GM04503 (cell line): ENCODE results near the gene TRAF1.
"Not testable (repeated sequence)": the region's sequence is repeated elsewhere in the genome, so short reads cannot be mapped to it uniquely, and the experiment has no call there.

ENCODE experiments used
- DNase-seq: peaks from one replicate; pipeline ENCODE4 v3.0.0-alpha.2; 2012; ENCODE audit warnings: low read depth

TRAF1 gene, protein sequence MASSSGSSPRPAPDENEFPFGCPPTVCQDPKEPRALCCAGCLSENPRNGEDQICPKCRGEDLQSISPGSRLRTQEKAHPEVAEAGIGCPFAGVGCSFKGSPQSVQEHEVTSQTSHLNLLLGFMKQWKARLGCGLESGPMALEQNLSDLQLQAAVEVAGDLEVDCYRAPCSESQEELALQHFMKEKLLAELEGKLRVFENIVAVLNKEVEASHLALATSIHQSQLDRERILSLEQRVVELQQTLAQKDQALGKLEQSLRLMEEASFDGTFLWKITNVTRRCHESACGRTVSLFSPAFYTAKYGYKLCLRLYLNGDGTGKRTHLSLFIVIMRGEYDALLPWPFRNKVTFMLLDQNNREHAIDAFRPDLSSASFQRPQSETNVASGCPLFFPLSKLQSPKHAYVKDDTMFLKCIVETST

DNA sequence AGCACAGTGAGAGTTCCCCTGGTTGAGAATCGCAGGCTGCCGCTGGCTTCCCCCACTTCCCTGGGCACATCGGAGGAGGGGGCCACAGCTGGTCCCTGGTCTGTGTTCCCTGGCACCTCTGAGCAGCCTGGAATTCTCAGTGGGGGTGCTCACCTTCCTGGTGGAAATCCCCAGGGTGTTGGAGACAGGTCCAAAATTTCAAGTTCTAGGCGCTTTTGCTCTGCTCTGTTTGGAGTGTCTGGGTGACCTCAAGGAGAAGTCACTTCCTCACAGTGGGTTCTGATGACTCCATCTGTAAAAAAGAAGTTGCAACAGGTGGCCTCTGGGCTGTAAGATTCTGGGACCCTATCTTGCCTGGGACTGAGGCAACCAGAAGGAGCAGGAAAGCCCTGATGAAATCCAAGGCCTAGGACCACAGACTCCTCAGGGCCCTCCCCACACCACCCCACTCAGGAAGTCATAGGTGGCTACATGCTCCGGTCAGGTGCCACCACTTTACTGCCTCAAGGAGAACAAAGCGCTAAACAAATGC, at the start of gene TRAF1:
TRAF1 (minus strand) TSS at position 400 of the 532 bp plus-strand sequence. CDS start 721 bp downstream, outside the sequence.
- no peak for DNase-seq

DNA sequence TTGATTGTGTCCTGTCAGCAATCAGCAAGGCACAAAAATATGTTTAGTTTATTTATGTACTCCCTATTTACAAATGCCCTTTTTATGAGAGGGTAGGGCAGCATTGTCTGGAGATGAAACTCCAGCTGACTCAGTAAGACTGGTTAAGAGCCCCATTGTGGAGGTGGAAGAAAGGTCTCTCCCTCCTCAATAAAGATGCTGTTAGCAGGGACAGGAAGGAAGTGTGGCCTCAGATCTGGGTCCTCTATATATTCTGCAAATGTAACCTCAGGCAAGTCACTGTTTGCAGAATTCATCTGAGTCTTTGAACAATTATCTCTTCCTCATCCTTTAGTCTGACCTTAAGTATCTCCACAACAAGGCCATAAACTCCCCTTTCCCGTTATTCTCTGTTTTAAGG, 48.3 kb upstream of the TRAF1 start:
- DNase-seq, result no peak

DNA sequence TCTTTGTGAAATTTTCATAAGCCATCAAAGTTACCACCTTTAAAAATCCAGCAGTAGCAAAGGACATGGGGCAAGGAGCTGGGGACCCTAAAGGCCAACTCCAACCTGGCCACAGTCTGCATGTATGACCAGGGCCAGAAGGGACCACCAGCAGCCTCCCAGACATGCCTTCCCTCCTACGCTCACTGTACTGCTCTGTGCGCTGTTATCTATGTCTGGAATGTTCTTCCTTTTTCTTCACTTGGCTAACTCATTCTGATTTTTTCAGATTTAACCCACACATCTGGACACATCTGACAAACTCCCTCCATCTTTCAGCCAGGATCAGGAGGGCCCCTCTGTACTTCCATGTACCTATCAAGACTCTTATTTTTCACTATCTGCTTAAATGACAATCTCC, 47.6 kb upstream of the TRAF1 start:
- no peak for DNase-seq

DNA sequence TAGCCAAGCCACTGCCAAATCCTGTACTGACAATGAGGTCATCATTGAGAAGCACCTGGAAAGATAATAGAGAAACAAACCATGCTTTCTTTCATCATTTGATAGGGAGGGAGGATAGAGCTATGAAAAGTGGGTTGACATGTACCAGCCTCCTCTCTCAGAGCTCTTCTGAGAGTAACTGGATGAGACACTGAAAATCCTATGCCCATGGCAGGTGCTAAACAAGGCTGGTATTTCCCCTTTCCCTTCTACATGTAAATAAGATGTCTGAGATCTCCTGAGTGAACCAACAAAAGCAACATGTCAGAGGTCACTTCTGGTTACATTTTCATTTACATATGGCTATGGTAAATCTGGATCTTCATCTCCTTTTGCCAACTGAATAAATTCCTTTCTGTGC, 45.3 kb upstream of the TRAF1 start:
- no peak for DNase-seq

DNA sequence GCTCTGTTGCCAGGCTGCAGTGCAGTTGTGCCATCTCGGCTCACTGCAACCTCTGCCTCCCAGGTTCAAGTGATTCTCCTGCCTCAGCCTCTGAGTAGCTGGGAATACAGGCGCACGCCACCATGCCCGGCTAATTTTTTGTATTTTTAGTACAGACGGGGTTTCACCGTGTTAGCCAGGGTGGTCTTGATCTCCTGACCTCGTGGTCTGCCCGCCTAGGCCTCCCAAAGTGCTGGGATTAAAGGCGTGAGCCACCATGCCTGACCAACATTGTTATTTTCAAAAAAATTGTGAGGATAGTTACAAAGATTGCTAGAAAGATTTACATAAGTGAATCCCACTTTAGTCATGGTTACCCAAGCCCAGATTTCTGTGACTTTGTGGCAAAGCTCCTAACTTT, 44.9 kb upstream of the TRAF1 start:
- not testable (repeated sequence) for DNase-seq

DNA sequence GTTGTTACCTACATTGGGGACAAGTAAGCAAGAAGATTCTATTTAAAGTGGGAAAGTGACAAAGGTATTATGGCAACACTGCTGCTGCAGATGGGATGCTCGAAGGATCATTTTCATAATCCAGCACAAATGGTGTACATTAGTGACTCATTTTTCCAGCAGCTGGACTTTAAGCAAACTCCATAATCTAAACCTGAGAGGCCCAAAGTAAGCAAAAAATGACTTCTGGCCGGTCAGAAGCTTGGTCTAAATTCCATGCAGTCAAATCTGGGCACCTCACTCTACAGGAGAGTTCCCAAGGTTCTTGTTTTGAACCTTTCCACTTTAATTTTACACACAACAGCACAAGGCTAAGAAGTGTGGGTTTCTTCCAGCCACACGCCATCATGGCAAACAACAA, 43.6 kb upstream of the TRAF1 start:
- DNase-seq, result no peak

DNA sequence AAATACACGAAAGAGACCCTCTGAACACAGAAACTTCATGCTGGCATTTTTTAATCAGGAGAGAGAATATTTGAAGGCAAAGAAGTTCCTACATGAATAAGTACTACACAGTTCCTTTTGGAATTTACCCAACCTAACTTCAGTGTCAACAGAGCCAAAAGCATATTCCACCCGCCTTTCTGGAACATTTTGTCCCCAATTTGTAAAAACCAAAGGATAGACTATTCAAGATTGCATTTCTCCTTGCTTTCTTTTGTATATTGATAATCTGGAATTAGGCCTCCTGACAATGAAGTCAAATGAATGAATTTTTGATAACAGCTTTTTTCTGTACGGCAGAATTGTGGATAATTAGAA, 39.4 kb upstream of the TRAF1 start:
- no peak for DNase-seq

DNA sequence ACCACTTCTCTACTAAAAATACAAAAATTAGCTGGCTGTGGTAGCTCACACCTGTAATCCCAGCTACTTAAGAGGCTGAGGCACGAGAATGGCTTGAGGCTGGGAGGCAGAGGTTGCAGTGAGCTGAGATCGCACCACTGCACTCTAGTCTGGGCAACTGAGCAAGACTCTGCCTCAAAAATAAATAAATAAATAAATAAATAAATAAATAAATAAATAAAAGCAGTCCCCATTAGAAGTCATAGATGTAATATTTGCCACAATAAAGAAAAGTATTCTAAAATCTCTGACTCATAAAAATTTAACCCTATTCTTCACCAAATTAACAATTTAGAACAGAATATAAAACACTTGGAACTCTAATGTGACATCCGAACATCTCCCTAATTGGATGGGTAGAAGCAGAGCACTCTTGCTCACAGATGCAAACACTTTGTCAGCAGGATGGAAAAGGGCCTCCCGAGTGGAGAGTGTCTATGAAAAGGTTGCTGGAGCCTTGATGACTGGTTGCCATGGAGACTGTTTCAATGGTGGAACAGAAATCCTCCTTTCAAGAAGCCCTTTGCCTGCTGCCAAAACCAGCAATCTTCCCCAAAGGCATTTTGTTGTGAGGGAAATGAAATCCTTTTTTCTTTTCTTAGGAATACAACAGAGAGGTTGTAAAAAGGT, 38.9 kb upstream of the TRAF1 start:
- DNase-seq, result no peak

DNA sequence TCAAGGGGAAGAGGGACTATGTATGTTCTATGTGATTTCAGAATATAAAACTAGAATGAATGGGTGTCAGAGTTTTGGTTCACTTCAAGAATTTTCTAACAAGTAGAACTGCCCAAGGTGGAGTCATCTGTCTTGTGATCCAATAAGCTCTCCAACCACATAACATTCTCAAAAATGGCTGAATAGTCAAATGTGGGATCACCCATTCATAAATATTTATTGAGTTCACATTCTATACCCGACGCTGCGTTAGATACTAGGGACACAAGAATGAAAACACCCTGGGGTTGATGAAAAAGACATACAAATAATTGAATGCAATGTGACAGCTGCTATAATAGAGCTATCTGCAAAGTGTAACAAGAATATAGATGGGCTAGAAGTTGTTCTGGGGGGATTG, 35.3 kb upstream of the TRAF1 start:
- no peak for DNase-seq

DNA sequence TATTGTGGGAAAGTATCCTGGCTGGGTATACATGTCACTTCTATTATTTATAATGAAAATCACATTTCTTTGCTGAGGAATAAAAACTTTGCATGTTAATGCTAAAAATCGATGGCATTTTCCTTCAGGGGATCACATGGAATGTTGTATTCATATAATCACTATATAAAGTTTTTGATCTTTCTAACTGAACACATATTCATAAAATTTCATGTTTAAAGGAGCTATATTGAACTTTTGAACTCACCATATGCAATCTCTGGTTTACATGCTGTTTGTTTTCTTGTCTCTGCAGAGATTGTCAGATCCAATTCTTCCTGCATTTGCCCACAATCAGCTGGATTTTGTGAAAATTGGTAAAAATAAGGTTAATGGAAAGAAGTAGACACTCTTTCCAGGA, 33.4 kb upstream of the TRAF1 start:
- no peak for DNase-seq

DNA sequence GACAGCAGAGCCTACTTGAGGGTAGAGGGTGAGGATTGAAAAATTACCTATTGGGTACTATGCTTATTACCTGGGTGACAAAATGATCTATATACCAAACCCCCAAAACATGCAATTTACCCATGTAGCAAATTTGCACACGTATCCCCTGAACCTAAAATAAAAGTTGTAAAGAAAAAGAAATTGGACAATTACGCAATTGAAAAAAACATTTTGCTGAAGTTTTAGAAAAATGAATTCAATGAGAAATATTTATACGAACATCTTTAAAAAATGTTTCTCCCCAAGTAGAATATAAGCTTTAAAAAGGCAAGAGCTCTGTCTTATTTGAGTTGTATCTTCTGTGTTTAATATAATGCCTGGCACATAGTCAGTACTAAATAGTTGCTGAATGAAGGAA, 30.3 kb upstream of the TRAF1 start:
- DNase-seq, result no peak

DNA sequence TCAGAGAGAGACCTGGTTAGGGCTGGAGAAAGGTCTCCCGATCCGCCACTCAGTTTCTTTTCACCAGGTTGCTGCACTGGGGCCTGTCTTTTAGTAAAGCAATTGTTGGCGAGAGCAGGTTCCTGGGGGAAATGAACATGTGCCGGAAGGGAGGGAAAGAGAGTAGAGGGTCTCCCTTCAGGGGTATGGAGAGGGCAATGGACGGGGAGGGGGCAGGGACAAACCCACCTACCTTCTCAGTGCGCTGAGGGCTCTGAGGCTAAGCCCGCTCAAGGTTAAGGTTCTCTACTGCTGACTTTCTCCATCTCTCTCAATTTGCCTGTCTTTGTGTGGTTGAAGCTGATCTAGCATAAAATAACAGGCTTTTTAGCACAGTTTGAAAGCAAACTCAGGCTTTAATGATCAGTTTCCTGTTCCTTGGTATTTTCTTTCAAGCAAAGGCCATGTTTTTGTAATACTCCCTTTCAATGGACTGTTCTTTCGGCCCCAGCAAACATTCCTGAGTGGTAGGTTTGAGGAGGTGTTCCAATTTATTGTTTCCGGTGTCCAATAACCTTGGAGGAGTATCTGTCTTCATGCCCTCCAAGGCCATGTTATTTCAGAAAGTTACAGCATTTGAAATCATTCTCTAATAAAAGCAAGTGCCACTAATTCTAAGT, 25.5 kb upstream of the TRAF1 start:
- DNase-seq, result no peak

DNA sequence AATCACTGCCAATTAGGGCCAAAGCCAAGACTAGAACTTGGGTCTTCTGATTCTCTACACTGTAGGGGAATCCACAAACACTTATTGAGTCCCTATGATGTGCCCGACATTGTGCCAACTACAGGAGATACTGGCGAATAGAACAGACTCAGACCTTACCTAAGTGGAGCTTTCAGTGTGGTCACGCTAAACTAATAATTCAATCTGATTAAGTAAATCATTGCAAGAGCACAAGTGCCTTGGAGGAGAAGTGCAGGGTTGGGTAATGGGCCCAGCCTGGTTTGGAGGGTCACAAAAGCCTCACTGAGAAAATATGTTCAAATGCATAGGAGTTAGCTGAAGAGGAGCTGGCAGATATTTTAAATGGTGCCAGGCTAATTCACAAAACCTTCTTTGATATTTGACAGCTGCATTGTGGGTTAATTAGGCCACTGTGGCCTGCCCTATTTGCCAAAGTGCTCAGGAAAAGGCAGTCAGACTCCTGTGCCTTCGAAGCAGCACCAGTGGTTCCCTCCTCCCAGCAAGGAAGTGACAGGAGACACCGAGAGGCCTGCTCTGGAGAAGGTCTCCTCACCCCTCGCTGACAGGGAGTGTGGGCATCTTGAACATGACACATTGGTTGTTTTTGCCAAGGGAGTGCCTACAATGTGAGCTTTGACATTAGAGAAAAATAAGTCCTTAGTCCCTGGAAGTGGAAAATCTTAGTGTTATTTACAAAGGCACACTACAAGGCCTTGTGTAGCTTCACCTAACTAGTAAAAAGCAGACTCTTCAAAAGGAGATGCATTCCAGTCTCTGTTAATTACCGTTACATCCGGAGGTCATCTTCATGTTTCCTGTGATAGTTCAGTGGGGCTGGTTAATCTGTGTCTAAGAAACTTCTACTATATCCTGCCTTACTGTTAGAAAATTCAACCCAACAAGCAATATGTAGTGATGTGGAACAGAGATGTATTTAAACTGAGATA, 24.1 kb upstream of the TRAF1 start:
- no peak for DNase-seq

DNA sequence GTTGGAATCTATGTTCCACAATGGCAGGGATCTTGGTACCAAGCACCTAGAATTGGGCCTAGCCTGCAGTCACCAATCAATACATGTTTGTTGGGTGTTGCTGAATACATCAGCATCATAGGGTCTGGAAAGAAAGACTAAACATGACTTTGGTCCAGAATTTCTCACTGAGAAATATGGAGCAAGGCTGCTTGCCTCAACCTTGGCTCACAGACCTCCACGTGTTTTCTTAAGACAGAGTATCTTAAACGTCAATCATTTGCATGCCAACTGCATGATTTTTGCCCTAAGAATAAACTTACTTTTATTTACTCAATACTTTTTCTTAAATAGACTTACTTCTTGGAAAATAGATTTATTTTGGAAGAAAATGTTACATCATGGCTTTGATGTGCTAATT, 22.7 kb upstream of the TRAF1 start:
- DNase-seq, result no peak

DNA sequence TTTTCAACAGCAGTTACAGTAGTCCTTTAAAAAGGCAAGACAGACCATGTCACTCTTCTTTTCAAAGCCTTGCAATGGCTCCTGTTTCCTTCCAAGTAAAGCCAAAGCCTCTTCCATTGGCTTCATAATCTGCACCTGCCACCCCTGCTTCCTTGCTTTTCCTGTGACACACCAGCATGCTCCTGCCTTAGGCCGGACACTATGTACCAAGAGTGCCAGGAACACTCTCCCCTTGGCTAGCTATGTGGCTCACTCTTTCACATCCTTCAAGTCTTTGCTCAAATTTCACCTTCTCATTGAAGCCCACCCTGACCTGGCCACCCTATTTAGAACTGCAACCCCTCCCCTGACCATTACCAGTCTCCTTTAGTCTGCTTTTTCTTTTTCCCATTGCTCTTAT, 22.2 kb upstream of the TRAF1 start:
- no peak for DNase-seq

DNA sequence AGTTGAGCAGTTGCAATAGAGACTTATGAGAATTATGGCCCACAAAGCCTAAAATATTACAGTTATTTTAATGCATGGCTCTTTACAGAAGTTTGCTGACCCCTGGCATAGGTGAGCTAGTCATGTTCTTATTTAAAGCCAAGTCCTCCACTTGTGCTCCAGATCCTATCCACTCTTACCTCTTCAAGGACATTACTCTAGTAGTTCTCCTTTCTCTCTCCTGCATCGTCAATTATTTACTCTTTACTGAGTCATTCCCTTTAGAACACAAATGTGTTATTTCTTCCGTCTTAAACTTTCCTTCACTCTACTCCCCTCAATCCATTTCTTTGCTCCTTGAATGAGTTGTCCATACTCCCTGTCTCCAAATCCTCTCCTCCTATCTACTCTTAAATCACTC, 20.6 kb upstream of the TRAF1 start:
- no peak for DNase-seq

DNA sequence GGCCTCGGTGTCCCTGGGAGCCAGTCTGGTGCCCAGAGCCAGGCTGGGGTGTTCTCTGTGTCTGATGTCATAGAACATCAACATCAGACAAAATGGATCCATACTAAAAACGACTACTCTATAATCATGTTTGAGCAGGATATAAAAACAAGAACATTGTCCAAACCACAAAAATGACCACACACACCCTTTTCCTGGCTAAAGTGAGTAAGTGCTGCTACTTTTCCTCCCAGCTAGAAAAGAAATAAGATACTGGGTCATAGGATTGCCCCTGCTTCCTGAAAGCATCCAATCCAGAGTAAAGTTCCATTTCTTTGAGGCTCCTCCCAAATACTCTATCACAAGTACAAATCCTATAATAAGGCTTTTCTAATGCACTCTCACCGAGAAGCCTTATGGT, 19.7 kb upstream of the TRAF1 start:
- no peak for DNase-seq

DNA sequence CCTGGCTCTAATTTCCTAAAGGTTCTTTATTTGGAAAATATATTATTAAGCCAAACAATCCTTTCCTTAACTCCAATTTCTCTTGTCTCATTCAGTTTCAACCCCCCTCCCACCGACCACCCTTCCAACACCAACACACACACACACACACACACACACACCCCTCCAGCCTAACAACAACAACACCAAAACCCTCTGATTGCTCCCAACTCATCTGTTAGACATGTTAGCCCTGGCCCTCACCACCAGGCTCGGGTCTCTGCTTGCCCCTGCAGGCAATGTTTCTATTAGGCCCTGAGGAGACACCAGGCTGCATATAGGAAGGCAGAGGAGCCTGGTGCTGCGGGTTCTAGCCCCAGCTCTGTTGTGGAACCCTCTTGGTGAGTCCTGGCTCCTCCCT, 18.4 kb upstream of the TRAF1 start:
- DNase-seq, result no peak

DNA sequence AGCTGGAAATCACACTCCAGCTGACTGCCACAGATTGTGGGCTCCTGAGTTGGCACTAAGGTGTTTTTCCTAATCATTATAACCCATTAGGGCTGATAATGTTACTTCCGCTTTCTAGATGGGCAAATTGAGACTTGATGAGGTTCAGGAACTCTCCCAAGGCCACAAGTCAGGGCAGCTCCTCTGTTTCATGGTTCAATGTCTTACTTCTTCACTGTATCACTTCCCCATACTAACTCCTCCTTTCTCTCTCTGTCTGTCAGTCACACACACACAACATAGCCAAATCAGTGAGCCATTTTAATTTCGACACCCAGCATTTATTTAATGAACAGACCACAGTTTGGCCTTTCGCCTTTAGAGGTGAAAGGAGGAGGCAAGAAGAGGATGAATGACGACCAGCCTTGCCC, 17.8 kb upstream of the TRAF1 start:
- DNase-seq, result no peak

DNA sequence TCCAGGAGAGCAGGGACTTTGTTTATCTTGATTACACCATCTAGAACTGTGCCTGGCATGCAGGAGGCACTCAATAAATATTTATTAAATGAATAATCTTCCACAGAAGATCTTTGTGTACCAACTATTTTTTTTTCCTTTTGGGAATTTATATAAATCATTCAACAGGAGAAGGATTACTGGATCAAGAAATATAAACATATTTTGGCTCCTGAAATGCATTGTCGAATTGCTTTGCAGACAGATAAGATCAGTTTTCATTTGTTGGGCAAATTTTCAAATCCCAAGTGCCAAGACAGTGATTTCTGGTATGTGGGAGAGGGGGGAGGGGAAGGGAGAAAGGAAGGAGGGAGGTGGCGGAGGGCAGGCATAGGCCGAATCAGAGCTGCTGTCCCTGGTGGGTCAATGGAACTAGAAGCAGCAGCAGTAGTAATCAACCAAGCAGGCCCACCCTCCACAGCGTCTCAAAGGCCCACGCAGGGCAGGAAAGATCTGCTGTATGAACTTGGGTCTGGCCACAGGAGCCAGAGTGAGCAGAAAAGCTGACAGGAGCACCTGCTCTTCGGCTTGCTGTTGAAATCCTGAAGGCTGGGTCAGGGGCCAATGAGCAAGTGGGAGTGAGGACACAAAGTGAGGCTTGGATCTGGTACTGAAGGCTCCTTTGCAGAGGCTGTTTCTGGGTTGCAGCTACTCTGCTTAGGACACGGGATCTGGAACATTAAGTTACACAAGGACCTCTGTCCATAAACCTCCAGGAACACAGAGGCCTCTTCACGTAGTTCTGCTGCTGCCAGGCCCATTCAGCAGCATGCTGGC, 15.8 kb upstream of the TRAF1 start:
- no peak for DNase-seq
